Endothelial cell of umbilical vein (primary cell): ENCODE results near the gene SH3TC2. TPM values are rescaled to one million over a fixed set of nuclear protein-coding genes. Genes with fewer than 3 reads are reported as not detected.

Experiments used
- BruUV-seq: library from RNA; stranded (reverse); fragments of 400-500 nt; replicated peaks from 2 replicates; lab custom pipeline; 2021; lab: Mats Ljungman, UMichigan
- CTCF ChIA-PET: fragments of 300-600, 350-600 bp; sonication (Branson Sonifier 250); formaldehyde crosslinking; loops from one replicate; lab custom pipeline; 2021; ENCODE audit warnings: antibody characterized with exemption, inconsistent platforms; lab: Charles Lee
- POLR2A ChIA-PET: fragments of 300-600, 350-600 bp; sonication (Branson Sonifier 250); formaldehyde crosslinking; loops from one replicate; lab custom pipeline; 2021; ENCODE audit warnings: antibody characterized with exemption, inconsistent platforms; lab: Charles Lee
- DNase-seq: peaks from one replicate; pipeline ENCODE4 v3.0.0-alpha.2; 2011; ENCODE audit warnings: low read depth, low spot score
- FAIRE-seq: peaks from 2 replicates; lab custom pipeline; 2011; peaks lifted over from hg19 to GRCh38; lab: Jason Lieb, UNC
- H2AFZ ChIP-seq: 2 replicates; pipeline ENCODE4 v1.6.0; 2012; ENCODE audit warnings: low read depth, low read length, control low read depth, inconsistent platforms
- H3K27ac ChIP-seq: 2 replicates; pipeline ENCODE4 v1.5.1; 2011; ENCODE audit warnings: low read depth, mild to moderate bottlenecking, control low read depth, low read length, moderate library complexity; ENCODE audit not compliant: insufficient read depth
- H3K27me3 ChIP-seq, 2 experiments: 2 replicates each; pipeline versions ENCODE4 v1.6.0 to v1.6.1; 2011; ENCODE audit warnings: low read length in 2 of 2, mixed read lengths in 1 of 2; ENCODE audit not compliant: control insufficient read depth in 2 of 2, insufficient read depth in 2 of 2
- H3K36me3 ChIP-seq, 2 experiments: 2 replicates in 1 of 2; 3 replicates in 1 of 2; pipeline ENCODE4 v1.5.1; 2011; ENCODE audit warnings: low read length in 2 of 2, mild to moderate bottlenecking in 1 of 2, moderate library complexity in 1 of 2; ENCODE audit not compliant: control insufficient read depth in 2 of 2, insufficient read depth in 2 of 2; ENCODE audit errors: extremely low read depth in 1 of 2
- H3K4me1 ChIP-seq: 3 replicates; pipeline ENCODE4 v1.5.1; 2011; ENCODE audit warnings: mild to moderate bottlenecking, low read length; ENCODE audit not compliant: control insufficient read depth, insufficient read depth; ENCODE audit errors: extremely low read depth
- H3K4me2 ChIP-seq: 2 replicates; pipeline ENCODE4 v1.6.1; 2011; ENCODE audit warnings: low read length, control low read depth, mixed read lengths; ENCODE audit not compliant: insufficient read depth
- H3K4me3 ChIP-seq, 3 experiments: fragments of 200-600 bp in 1 of 3; sonication (generic), shearing (Covaris generic) in 1 of 3; replicated peaks in 1 of 3; 2 replicates each; pipeline ENCODE4 v1.5.1; 2011 to 2016; ENCODE audit warnings: control low read depth in 3 of 3, low read length in 3 of 3, mild to moderate bottlenecking in 2 of 3, inconsistent platforms in 1 of 3, low read depth in 1 of 3, moderate library complexity in 1 of 3; ENCODE audit not compliant: insufficient read depth in 1 of 3
- H3K79me2 ChIP-seq: 2 replicates; pipeline ENCODE4 v1.6.0; 2012; ENCODE audit warnings: low read length, inconsistent platforms; ENCODE audit not compliant: control insufficient read depth, insufficient read depth
- H3K9ac ChIP-seq: replicated peaks from 2 replicates; pipeline ENCODE3; 2011; ENCODE audit warnings: low read length, control low read depth; ENCODE audit not compliant: insufficient read depth; ENCODE audit errors: extremely low read depth
- H3K9me1 ChIP-seq: replicated peaks from 3 replicates; pipeline ENCODE4 v1.6.0; 2011; ENCODE audit warnings: mild to moderate bottlenecking, low read length; ENCODE audit not compliant: control insufficient read depth, insufficient read depth; ENCODE audit errors: extremely low read depth
- H3K9me3 ChIP-seq: replicated peaks from 2 replicates; pipeline ENCODE4 v1.5.1; 2012; ENCODE audit warnings: low read length, inconsistent platforms; ENCODE audit not compliant: control insufficient read depth, insufficient read depth
- H4K20me1 ChIP-seq: replicated peaks from 2 replicates; pipeline ENCODE3; 2011; ENCODE audit warnings: mild to moderate bottlenecking, low read length; ENCODE audit not compliant: control insufficient read depth, insufficient read depth; ENCODE audit errors: extremely low read depth
- EZH2 ChIP-seq: IDR thresholded peaks from 2 replicates; pipeline ENCODE4 v1.6.1; 2012; ENCODE audit warnings: borderline replicate concordance, low read depth, mild to moderate bottlenecking, moderate library complexity, low read length, inconsistent platforms; ENCODE audit not compliant: severe bottlenecking
- FOS ChIP-seq: IDR thresholded peaks from 2 replicates; pipeline ENCODE4 v1.6.1; 2011; ENCODE audit warnings: mild to moderate bottlenecking, low read length, moderate library complexity, borderline replicate concordance; ENCODE audit not compliant: insufficient read depth
- GATA2 ChIP-seq: IDR thresholded peaks from 2 replicates; pipeline ENCODE4 v1.7.0; 2011; ENCODE audit warnings: low read depth, mild to moderate bottlenecking, moderate library complexity, mixed read lengths, low read length; ENCODE audit not compliant: insufficient read length, insufficient read depth
- JUN ChIP-seq: IDR thresholded peaks from 2 replicates; pipeline ENCODE4 v1.6.1; 2011; ENCODE audit warnings: borderline replicate concordance, low read depth; ENCODE audit not compliant: insufficient read length, insufficient read depth
- MYC ChIP-seq: IDR thresholded peaks from one replicate; pipeline ENCODE4 v1.6.1; 2011; ENCODE audit warnings: mild to moderate bottlenecking, low read depth, low read length
- POLR2A ChIP-seq: IDR thresholded peaks from 2 replicates; pipeline ENCODE4 v1.6.1; 2012; ENCODE audit warnings: low read depth, mild to moderate bottlenecking, control low read depth, low read length
- POLR2AphosphoS5 ChIP-seq: IDR thresholded peaks from 2 replicates; pipeline ENCODE4 v1.6.1; 2012; ENCODE audit warnings: low read depth, mild to moderate bottlenecking, control low read depth, low read length, moderate library complexity; ENCODE audit not compliant: insufficient read depth
- dilution Hi-C: fragments of 300-500 bp; cut with MboI; formaldehyde crosslinking; loops from one replicate; pipeline ENCODE4 v1.15.0; 2019; ENCODE audit warnings: low sequenced_read_pairs; ENCODE audit not compliant: extremely low pct_ligation_motif_present
- intact Hi-C: fragments of 100-400 bp; cut with micrococcal nuclease; formaldehyde crosslinking; loops from one replicate; pipeline ENCODE4 v1.10.0; 2022
- polyA plus RNA-seq, 4 experiments: library from polyadenylated mRNA; depleted of rRNA in 3 of 4; stranded (reverse) in 3 of 4; unstranded in 1 of 4; fragments of >200 nt; gene quantifications; 2 replicates each; pipeline versions ENCODE4 v1.2.1 to v1.2.3, GENCODE V29; 2011 to 2012; ENCODE audit warnings: missing spikeins in 1 of 4
- total RNA-seq: library from RNA; stranded (reverse); gene quantifications from 2 replicates; pipeline ENCODE4 v1.2.3, GENCODE V29; 2021
- TF ChIP-seq, protein P1 (sequence below), 2 donors: IDR thresholded peaks; 1 replicate in 1 of 2; 2 replicates in 1 of 2; pipeline ENCODE4 v1.5.1; 2011; ENCODE audit warnings: low read length in 2 of 2, mild to moderate bottlenecking in 2 of 2, moderate library complexity in 2 of 2, control low read depth in 1 of 2, inconsistent platforms in 1 of 2, low read depth in 1 of 2; ENCODE audit not compliant: insufficient read depth in 1 of 2; ENCODE audit errors: extremely low read depth in 1 of 2
- TF ChIP-seq, protein P2 (sequence below): IDR thresholded peaks from 2 replicates; pipeline ENCODE4 v1.6.1; 2011; ENCODE audit not compliant: insufficient read depth, insufficient read length

Gene SH3TC2
- total and polyA plus RNA-seq, 2 donors (not counting 3 experiments of a cell fraction or from before 2014, with no cell fraction given), result 0.91 to 4.3 TPM

GRCh38 chr5:148986636-148987035 is 76.2 kb downstream of the SH3TC2 start:
- H3K4me1 ChIP-seq, result peaks cover 15% of the 10 kb centered on the region
- no peak for FAIRE-seq
- no peak overlapping the region for H3K4me2 ChIP-seq

More at GRCh38 chr5:148986636-148987035, 76.2 kb downstream of the SH3TC2 start:
- H4K20me1 ChIP-seq, result no peaks in the 10 kb centered on the region
- H3K27ac ChIP-seq, result no peak overlapping the region
- dilution Hi-C loops, result no loop called here
- POLR2A ChIA-PET, result no interaction called here
- no TSS peak for BruUV-seq
- H3K9me1 ChIP-seq, result no peaks in the 10 kb centered on the region
- no peaks in the 10 kb centered on the region for H3K79me2 ChIP-seq
- CTCF ChIA-PET, result interaction anchor here (1.0 to 2.9 kb wide), 3 partner anchors 8 to 245 kb away, joined by 3 to 11 read pairs (median 9); no protein-coding TSS in a partner anchor
- no peak overlapping the region for H3K4me3 ChIP-seq
- no peak overlapping the region for H3K9ac ChIP-seq
- TF ChIP-seq GATA2 (no peak), EZH2 (no peak), MYC (no peak), POLR2A (no peak), POLR2AphosphoS5 (no peak), JUN (no peak), FOS (no peak)
- TF ChIP-seq, protein P1, sequence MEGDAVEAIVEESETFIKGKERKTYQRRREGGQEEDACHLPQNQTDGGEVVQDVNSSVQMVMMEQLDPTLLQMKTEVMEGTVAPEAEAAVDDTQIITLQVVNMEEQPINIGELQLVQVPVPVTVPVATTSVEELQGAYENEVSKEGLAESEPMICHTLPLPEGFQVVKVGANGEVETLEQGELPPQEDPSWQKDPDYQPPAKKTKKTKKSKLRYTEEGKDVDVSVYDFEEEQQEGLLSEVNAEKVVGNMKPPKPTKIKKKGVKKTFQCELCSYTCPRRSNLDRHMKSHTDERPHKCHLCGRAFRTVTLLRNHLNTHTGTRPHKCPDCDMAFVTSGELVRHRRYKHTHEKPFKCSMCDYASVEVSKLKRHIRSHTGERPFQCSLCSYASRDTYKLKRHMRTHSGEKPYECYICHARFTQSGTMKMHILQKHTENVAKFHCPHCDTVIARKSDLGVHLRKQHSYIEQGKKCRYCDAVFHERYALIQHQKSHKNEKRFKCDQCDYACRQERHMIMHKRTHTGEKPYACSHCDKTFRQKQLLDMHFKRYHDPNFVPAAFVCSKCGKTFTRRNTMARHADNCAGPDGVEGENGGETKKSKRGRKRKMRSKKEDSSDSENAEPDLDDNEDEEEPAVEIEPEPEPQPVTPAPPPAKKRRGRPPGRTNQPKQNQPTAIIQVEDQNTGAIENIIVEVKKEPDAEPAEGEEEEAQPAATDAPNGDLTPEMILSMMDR (IDR thresholded peaks at IDR 0.05; ENCODE audit: extremely low read depth in 1 of 2, insufficient read depth in 1 of 2, low read depth in 1 of 2, low read length in 2 of 2), result no peak
- TF ChIP-seq, protein P2, sequence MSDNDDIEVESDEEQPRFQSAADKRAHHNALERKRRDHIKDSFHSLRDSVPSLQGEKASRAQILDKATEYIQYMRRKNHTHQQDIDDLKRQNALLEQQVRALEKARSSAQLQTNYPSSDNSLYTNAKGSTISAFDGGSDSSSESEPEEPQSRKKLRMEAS, result no peak
- H3K36me3 ChIP-seq, result no peaks in the 10 kb centered on the region
- H3K9me3 ChIP-seq, result no peaks in the 10 kb centered on the region
- H2AFZ ChIP-seq, result no peak overlapping the region
- DNase-seq, result no peak
- intact Hi-C loops, result no loop called here
- no peaks in the 10 kb centered on the region for H3K27me3 ChIP-seq
